Measurements from ENCODE around the gene CASP10.

Gene CASP10

DNA sequence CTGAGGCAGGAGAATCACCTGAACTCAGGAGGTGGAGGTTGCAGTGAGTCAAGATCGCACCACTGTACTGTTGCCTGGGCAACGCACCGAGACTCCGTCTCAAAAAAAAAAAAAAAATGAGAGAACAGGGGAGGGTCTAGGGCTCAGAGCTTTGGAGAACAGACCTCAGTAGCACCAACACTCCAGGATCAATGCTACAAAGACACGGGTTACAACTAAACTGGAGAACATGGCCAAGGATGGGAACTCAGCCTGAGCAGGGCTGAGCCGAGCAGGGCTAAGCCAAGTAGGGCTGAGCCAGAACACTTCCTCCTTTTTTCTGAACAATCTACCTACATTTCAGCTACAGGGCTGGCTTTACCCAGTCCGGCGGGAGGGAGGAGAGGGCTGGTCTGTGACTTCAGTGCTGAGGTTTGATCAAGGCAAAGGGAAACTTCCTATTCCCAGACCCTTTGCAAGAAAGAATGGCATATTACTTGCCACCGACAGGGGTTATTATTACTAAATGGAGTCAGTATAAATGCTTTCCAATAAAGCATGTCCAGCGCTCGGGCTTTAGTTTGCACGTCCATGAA, 74.5 kb downstream of the CASP10 start:
- H3K4me3 ChIP-seq (ENCODE audit: low read depth, low read length), result no peak overlapping the region

DNA sequence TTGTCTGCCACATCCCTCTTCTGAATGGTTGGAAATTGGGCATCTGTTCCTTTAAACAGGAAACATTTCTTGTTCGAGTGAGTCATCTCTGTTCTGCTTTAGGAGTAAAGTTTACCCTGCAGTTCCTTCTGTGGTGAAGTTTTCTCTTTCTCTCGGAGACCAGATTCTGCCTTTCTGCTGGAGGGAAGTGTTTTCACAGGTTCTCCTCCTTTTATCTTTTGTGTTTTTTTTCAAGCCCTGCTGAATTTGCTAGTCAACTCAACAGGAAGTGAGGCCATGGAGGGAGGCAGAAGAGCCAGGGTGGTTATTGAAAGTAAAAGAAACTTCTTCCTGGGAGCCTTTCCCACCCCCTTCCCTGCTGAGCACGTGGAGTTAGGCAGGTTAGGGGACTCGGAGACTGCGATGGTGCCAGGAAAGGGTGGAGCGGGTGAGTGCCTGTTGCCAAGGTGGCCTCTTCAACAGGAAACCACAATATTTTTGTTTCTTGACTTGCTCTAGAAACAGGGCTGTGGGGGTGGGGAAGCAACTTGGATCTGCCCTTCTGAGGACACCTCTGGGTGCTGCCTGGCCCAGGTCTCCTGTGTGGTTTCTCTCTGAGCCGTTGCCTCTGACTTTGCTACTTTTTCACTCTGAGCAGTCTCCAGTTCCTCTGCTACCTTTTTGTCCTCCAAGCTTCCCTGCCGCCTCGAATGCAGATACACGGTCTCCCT, 75.2 kb downstream of the CASP10 start:
- H3K4me3 ChIP-seq (ENCODE audit: low read depth, low read length), result no peak overlapping the region

DNA sequence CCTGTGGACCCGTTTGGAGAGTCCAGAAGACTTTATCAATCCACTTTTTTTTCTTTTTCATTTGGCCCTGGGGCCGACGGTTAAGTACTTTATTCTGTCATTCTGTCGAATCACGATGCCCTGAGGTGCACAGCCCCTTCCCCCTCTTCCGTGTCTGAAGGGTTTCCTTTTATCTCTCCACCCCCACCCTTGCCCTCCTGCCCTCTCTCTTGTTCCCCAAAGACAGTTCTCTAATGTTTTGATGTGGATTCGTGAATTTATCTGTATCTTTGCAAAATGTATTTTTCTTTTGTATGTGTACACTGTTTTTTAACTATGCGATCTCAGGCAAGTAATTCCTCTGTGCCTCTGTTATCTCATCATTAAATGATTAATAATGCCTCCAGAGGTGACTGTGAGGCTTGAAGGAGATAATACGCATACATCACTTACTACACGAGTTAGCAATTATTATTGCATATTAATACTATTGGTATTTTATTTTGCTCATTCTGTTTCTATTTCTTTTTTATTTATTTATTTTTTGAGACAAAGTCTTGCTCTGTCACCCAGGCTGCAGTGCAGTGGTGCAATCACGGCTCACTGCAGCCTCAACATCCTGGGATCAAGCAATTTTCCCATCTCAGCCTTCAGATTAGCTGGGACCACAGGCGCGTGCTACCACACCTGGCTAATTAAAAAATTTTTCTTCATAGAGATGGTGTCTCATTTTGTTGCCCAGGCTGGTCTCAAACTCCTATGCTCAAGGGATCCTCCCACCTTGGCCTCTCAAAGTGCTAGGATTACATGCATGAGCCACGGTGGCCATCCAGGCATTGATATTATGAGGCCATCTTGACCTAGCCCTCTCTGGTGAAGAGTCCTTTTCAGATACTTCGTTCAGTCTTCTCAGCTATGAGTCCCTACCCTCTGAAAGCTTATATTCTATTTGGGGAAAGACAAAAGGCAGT, 76.0 kb downstream of the CASP10 start:
- no peak overlapping the region for H3K4me3 ChIP-seq (ENCODE audit: low read depth, low read length)

DNA sequence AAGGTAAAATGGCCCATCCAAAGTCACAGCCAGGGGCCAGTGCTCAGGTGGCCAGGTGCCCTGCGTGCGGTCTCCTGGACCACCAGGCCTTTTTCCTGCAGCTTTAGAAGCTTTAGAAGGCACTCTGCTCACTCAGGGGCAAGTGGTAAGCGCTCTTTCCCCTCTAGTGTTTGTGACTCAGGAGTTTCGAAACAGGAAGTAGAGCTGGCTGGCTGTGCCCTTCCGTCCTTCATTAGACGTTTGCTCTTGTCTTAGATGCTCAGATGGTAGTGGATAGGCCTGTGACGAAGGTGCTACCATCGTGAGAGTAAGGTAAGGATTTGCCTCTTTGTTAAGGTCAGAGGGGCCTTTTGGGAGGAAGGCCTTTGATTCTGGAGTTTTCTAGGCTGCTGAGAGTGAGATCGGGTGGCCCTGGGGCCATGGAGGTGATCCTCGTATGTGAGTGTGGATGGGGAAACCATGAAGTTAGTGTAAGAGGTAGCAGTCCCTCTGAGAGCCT, 77.4 kb downstream of the CASP10 start, which contains the start of gene CASP8:
Gene CASP8, plus strand, starts transcription at position 235 of the 499 bp plus-strand sequence. CDS start 5,951 bp downstream, outside the sequence.
- H3K4me3 ChIP-seq (ENCODE audit: low read depth, low read length), result no peak within 1 kb of the TSS

DNA sequence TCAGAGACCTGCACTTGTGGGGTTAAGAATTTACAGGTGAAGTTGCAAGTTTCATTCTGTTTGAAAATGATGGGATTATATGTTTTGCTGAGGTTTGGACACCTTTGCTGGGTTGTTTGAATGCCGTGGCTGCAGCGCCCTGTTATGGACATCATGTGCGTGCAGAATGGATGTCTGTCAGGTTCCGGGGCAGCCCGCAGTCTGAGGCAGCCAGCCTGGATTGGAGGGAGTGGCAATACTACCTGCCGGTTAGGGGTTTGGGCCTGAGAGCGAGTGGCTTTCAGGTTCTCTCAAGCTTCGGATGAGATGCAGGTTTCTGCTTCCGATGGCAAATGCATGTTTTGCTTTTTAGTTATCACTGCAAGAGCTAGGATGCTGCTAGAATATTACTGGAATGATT, 78.5 kb downstream of the CASP10 start:
- no peak overlapping the region for H3K4me3 ChIP-seq (ENCODE audit: low read depth, low read length)

DNA sequence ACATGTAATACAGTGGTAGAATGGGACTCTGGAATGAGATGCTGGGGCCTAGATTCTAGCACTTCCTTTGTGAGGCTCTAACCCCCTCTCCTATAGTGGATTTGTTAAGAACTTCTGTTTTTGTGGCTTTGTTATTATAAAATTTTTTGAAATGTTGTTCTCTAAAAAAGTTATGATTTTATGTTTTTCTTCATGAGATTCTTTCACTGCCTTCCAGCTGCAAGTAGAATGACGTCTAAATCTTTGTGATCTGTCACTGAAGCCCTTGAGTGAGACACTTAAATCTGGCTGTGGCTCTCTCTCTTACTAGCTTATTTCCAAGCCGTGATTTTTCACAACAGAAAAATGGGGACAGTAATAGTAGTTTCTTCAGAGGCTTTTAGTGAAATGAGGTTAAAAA, 79.0 kb downstream of the CASP10 start:
- H3K4me3 ChIP-seq (ENCODE audit: low read depth, low read length), result no peak overlapping the region

DNA sequence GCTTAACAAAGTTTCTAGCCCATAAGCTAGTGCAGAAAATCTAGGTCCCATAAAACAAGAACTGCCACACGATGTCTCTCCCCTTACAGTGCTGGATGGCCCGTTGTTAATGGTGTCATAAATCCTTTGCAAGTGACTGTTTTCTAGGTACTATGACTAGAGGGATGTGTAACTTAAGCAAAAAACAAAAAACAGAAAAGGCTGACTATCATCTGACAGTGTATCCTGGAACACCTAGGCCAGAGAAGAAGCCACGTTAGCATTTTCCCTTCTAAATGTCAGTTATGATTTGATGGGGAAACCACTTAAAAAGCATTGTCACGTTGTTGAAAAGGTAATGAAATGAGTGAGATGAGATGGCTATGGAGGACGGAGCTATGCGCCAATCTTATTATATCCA, 79.8 kb downstream of the CASP10 start:
- no peak overlapping the region for H3K4me3 ChIP-seq (ENCODE audit: low read depth, low read length)

DNA sequence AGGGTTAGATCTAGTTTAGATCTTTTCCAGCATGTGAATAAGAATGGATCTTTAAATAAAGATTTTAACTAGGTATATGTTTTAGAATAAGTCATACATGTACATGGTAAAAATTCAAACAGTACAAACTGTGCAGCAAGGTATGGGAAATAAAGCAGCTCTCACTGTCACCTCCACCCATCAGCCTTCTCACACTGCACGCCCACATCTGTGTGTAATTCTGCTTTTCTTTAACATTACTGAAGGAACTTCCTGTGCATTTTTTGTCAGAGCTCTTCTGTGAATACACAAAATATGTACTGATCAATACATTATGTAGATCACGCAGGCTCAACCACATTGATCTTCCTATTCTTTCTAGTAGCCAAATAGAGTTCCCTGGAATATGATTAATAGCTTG, 80.8 kb downstream of the CASP10 start:
- H3K4me3 ChIP-seq (ENCODE audit: low read depth, low read length), result no peak overlapping the region

DNA sequence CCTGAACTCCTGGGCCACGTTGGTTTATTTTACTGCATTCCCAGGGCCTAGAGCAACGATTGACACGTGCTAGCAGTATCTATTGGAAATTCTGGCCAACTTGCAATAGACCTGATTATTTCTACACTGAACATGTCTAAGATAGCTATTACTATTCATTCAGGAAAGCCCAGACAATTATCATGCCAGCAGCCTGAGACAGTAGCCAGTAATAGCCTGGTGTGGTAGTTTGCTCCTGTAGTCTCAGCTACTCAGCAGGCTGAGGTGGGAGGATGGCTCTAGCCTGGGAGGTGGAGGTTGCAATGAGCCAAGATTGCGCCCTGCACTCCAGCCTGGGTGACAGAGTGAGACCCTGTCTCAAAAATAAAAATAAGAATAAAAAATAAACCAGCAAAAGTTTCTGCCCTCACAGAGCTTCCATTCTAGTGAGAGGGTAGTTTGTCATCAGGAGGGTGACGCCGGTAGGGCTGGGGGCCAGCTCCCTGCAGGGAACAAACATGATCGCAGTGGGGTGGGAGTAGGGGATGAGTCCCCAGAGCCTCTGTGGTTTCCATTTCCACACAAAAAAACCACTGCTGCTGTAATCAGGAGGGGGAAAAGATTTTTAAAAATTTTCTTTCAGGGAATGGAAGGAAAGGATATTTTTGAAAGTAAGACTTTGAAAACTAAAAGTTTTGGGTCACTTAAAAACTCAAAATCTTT, 81.7 kb downstream of the CASP10 start:
- H3K4me3 ChIP-seq (ENCODE audit: low read depth, low read length), result no peak overlapping the region

DNA sequence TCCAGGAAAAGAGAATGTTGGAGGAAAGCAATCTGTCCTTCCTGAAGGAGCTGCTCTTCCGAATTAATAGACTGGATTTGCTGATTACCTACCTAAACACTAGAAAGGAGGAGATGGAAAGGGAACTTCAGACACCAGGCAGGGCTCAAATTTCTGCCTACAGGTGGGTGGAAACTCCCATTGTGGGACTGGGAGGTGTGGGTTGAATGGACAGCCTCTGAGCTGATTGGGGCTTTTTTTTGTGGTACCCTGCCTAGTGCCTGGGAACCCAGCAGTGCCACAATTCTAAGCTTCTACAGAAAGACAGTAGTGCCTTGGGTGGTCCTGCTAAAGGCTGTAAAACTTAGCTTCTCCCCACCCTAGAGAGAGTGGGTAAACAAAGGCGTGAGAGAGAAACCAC, 83.7 kb downstream of the CASP10 start:
- no peak overlapping the region for H3K4me3 ChIP-seq (ENCODE audit: low read depth, low read length)

DNA sequence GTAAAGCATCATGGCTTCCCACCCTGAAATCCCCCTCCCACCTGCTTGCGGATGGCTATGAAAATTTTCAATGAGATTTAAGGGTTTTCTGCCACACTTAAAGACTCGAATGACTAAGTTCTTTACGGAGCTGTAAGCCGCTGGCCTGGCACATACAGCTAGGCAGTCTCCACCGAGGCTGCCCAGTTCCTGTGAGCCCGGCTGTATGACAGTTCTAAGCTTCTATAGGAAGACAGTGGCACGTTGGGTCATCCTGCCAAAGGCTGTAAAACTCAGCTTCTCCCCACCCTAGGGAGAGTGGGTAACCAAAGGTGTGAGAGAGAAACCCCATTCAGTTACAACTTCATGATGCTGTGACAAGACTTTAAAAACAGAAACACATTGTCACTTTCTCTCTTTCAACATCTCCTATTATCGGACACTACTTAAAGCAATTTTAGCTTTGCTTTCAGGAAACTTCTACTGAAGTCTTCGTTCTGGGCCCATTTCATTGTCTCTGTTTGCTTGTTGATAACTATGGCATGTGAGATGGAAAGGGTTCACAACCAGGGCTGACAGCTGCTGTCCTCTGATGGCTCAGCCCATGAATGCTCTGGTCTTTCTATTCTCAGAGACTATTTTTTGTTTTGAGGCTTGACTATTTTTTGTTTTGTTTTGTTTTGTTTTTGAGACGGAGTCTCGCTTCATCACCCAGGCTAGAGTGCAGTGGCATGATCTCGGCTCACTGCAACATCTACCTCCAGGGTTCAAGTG, 84.5 kb downstream of the CASP10 start:
- no peak overlapping the region for H3K4me3 ChIP-seq (ENCODE audit: low read depth, low read length)

DNA sequence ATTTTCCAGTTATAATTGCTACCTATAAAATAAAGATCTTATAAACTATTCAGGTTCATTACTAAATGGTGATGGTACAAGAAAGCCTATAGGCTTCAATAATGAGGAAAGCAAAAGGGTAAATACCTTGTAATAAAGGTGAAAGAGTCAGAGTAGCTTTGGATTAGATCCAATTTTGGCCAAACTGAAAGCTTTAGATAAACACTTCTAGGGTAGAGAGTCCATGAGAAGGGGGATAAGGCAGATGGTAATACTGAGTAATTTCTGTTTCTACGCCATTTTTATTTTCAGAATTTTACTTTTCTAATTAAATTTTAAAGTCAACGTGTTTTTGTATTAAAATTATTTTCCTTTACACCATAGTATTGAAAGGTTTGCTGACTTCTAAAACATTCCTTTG, 86.8 kb downstream of the CASP10 start:
- H3K4me3 ChIP-seq (ENCODE audit: low read depth, low read length), result no peak overlapping the region

DNA sequence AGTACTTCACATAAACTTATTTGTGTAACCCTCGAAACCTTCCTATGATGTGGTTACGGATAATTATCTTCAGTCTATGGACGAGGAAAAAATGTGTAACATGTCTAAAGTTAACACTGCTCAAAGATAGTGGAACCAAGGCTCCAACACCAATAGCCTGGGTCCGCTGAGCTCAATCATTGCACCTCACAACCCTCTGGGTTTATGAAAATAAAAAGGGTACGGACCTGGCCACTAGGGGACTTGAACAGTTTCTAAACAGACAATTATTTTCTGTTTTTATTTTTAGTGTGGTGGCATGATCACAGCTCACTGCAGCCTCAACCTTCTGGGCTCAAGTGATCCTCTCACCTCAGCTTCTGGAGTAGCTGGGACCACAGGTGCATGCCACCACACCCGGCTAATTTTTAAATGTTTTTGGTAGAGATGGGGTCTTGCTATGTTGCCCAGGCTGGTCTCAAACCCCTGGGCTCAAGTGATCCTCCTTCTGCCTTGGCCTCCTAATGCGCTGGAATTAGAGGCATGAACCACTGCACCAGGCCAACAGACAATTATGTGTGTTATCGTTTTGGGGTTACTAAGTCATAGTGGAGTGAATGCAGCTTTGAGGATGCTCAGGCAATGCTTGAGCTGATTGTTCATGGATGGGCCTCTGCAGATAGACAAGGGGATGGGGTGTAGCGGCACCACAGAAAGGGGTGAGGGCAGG, 87.5 kb downstream of the CASP10 start:
- no peak overlapping the region for H3K4me3 ChIP-seq (ENCODE audit: low read depth, low read length)

DNA sequence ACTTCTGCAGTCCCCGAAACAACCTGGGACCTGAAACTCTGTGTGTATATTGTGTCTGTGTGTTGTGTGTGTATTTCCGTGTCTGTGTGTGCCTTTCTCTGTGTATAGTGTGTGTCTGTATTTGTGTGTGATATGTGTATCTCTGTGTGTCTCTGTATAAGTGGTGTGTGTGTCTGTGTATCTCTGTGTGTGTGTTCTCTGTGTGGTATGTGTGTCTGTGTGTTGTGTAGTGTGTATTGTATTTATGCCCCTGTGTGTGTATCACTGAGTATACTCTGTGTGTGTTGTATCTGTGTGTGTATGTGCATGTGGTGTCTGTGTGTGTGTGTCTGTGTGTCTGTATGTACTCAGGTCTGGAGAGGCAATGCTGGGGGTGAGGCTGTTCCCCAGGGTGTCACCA, 89.0 kb downstream of the CASP10 start:
- no peak overlapping the region for H3K4me3 ChIP-seq (ENCODE audit: low read depth, low read length)

DNA sequence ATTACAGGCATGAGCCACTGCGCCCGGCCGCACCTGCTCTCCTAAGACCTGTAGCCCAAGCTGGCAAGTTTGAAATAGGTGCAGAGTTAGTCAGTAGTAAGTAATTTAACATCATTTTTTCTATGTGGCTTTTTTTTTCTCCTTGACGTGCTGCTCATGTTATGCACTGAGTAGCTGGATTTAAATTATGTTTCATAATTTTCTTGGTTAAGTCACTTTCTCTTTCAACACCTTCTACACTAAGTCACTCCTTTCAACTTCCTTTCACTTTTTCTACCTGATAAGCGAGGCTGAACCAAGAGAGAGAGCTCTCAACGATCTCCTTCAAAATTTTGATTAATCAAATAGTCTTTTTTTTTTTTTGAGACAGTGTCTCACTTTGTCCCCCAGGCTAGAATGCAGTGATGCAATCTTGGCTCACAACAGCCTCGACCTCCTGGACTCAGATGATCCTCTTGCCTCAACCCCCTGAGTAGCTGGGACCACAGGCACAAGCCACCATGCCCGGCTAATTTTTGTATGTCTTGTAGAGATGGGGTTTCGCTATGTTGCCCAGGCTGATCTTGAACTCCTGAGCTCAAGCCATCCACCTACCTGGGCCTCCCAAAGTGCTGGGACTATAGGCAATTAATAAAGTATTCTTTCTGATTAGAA, 90.5 kb downstream of the CASP10 start:
- no peak overlapping the region for H3K4me3 ChIP-seq (ENCODE audit: low read depth, low read length)

DNA sequence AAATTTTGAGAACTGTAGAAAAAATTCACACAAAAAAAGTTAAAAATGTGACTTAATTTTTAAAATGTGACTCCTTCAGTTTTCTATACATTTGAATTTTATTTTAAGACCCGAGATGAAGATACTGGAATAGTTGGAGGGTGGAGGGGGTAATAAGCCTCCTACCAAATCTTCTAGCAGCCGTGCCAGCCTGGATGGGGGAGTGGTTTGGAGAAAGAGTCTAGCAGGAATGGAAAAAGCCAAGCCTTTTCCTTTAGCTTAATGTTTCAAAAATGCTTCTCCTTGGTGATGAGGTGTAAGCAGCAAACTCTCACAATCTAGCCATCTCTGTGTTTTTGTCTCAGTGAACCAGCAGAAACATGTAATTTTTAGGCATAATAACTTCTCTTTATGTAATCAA, 92.1 kb downstream of the CASP10 start:
- H3K4me3 ChIP-seq (ENCODE audit: low read depth, low read length), result no peak overlapping the region

DNA sequence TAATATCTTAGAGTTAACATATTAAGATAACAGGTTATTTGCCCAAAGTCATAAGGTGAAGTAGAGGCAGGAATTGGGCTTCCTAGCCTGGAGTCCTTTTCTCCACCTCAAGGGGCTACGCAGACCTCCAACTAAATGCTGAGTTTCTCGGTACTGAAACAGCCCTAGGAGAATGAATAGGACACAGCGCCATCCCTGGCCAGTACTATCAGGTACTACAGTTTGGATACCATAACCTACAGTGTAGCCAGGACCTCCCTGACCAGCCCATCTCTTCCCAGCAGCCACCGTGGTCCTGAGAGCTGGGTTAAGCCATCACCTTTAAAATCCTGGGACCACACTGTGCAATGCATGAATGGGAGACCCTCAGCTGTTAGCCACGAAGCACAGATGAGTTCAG, 93.0 kb downstream of the CASP10 start:
- no peak overlapping the region for H3K4me3 ChIP-seq (ENCODE audit: low read depth, low read length)

DNA sequence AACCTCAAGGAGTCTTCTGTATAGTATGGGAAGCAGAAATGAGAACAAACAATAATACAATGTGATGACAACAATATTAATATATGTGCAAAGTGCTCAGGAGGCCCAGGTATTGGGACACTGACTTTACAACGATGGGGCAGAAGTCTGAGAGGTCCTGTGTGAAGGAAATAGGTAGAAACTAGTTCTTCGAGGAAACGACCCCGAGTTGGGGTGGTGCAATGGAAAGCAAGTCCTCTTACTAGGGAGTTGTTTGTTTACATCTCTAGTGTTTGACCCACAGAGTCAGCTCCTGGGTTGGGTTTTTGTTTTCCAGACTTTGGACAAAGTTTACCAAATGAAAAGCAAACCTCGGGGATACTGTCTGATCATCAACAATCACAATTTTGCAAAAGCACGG, 93.6 kb downstream of the CASP10 start:
- H3K4me3 ChIP-seq (ENCODE audit: low read depth, low read length), result no peak overlapping the region

Measured in iPS-11a (cell line).